Activated B cell treated with CpG ODN at 0.5 μM for 24 hours (primary cell): ENCODE measurements around the gene BCCIP. TPM values are rescaled to one million over a fixed set of nuclear protein-coding genes. Genes with fewer than 3 reads are reported as not detected.

ENCODE experiments used
- ATAC-seq: fragments of 200-7000 bp; cut with Tn5 transposase; one replicate; pipeline ENCODE4 v1.10.0; 2021; ENCODE audit warnings: low read depth, mild to moderate bottlenecking, moderate library complexity
- CTCF ChIA-PET: fragments of 350-600 bp; sonication (Branson Sonifier 250); formaldehyde crosslinking; loops from one replicate; lab custom pipeline; 2021; ENCODE audit warnings: antibody characterized with exemption; lab: Charles Lee
- POLR2A ChIA-PET: fragments of 350-600 bp; sonication (Branson Sonifier 250); formaldehyde crosslinking; loops from one replicate; lab custom pipeline; 2021; ENCODE audit warnings: antibody characterized with exemption; lab: Charles Lee
- DNase-seq: peaks from one replicate; pipeline ENCODE4 v3.0.0; 2022
- H3K27ac Mint-ChIP-seq: one replicate; pipeline ENCODE4 v1.8.0; 2020; ENCODE audit warnings: mixed read lengths
- H3K27me3 Mint-ChIP-seq: one replicate; pipeline ENCODE4 v1.8.0; 2021; ENCODE audit warnings: mixed read lengths
- H3K36me3 Mint-ChIP-seq: one replicate; pipeline ENCODE4 v1.8.0; 2021; ENCODE audit warnings: low read depth, mixed read lengths
- H3K4me1 Mint-ChIP-seq: one replicate; pipeline ENCODE4 v1.8.0; 2021; ENCODE audit warnings: mixed read lengths
- H3K4me3 Mint-ChIP-seq: one replicate; pipeline ENCODE4 v1.8.0; 2020; ENCODE audit warnings: mild to moderate bottlenecking, mixed read lengths
- H3K9me3 Mint-ChIP-seq: one replicate; pipeline ENCODE4 v1.8.0; 2020; ENCODE audit warnings: mixed read lengths
- intact Hi-C: fragments of 100-400 bp; cut with micrococcal nuclease; formaldehyde crosslinking; loops from one replicate; pipeline ENCODE4 v1.15.1; 2024
- total RNA-seq: library from RNA; stranded (reverse); gene quantifications from 2 replicates; pipeline ENCODE4 v1.2.3, GENCODE V29; 2022
- TF ChIP-seq, protein P1 (sequence below): fragments of 200-600 bp; IDR thresholded peaks from one replicate; pipeline ENCODE4 v1.8.0; 2022; ENCODE audit warnings: antibody characterized with exemption, mild to moderate bottlenecking

Gene BCCIP
- total RNA-seq, 1 donor from 2014 or later, result 63.6 TPM

DNA sequence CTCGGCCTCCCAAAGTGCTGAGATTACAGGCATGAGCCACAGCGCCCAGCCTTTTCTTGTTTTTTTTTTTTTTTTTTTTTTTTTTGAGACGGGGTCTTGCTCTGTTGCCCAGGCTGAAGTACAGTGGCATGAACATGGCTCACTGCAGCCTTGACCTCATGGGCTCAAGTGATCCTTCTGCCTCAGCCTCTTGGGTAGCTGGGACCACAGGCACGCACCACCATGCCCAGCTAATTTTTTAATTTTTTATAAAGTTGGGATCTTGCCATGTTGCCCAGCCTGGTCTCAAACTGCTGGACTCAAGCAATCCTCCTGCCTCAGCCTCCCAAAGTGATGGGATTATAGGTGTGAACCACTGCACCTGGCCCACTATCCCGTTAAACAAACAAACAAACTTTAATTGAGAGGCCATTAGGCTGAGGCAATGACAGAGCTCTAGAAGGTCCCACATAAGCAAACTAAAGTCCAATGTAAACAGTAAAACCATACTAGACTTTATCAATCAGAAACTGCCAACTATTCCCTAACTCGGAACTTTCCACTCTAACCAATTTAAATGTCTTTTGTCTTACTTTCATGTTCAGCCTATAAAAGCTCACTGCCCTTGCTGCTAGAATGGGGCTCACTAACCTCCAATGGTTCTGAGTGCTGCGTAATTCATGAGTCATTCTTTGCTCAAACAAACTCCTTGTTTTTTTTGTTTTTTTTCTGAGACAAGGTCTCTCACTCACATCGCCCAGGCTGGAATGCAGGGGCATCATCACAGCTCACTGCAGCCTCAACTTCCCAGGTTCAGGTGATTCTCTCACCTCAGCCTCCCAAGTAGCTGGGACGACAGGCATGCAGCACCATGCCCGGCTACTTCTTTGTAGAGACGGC lies 55.9 kb downstream of the BCCIP start:
- ChIA-PET CTCF (no interaction called here), POLR2A (no interaction called here)
- ATAC-seq (no peak), DNase-seq (no peak)
- Mint-ChIP-seq H3K27me3 (no peaks in the 10 kb centered on the region), H3K4me1 (no peaks in the 10 kb centered on the region), H3K4me3 (no peak overlapping the region), H3K27ac (no peak overlapping the region), H3K9me3 (peaks cover 7% of the 10 kb centered on the region), H3K36me3 (peaks cover 38% of the 10 kb centered on the region)
- TF ChIP-seq, protein P1, sequence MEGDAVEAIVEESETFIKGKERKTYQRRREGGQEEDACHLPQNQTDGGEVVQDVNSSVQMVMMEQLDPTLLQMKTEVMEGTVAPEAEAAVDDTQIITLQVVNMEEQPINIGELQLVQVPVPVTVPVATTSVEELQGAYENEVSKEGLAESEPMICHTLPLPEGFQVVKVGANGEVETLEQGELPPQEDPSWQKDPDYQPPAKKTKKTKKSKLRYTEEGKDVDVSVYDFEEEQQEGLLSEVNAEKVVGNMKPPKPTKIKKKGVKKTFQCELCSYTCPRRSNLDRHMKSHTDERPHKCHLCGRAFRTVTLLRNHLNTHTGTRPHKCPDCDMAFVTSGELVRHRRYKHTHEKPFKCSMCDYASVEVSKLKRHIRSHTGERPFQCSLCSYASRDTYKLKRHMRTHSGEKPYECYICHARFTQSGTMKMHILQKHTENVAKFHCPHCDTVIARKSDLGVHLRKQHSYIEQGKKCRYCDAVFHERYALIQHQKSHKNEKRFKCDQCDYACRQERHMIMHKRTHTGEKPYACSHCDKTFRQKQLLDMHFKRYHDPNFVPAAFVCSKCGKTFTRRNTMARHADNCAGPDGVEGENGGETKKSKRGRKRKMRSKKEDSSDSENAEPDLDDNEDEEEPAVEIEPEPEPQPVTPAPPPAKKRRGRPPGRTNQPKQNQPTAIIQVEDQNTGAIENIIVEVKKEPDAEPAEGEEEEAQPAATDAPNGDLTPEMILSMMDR, result no peak
- intact Hi-C loops, result no loop called here

DNA sequence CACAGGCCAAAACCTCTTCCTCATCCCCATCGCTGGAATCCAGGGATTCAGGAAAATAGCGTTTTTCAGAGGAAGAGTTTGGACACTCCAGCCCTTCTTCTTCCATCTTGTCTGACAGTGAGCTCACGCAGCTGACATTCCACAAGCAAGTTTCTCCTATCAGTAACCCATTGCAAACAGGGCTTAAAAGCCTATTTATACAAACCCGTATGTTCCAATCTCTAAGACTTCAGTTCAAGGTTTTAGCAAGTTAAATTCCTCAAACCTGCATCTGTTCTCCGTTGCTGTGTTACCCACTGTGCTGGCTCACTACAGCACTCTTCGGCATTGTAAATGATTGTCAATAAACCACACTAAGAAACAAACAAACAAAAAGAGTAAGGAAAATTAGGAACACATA lies 57.4 kb downstream of the BCCIP start:
- Mint-ChIP-seq H3K36me3 (peaks cover 30% of the 10 kb centered on the region), H3K4me1 (no peaks in the 10 kb centered on the region), H3K27ac (no peak overlapping the region), H3K9me3 (peaks cover 4% of the 10 kb centered on the region), H3K27me3 (no peaks in the 10 kb centered on the region), H3K4me3 (no peak overlapping the region)
- ChIA-PET CTCF (no interaction called here), POLR2A (no interaction called here)
- DNase-seq (no peak), ATAC-seq (no peak)
- TF ChIP-seq, protein P1, result no peak
- intact Hi-C loops, result no loop called here

DNA sequence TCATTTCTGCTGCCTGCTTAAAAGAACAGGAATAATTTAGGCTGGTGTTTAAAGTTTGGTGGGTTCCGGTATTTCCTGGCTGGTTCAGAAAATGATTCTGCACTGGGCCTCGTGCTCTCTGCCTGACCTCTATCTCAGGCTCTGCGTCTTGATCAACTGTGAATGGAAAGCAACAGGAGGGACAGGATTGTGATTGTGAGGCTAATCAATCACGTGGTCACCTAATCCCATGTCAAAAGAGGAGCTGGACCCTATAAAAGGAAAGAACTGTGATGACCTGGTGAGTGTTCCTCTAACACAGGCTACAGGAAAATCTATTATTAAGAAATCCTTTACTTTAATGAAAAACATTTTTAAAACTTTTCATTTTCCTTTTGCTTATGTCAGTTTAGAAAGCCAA lies 57.8 kb downstream of the BCCIP start, which contains the start of gene DHX32:
DHX32 (minus strand) TSS at position 101 of the 400 bp plus-strand sequence. CDS start 468 bp downstream, outside the sequence.
- H3K36me3 Mint-ChIP-seq, result peaks cover 26% of the 10 kb centered on the region
- ChIA-PET CTCF (no interaction called here), POLR2A (no interaction called here)
- TF ChIP-seq, protein P1, result no peak
- ATAC-seq (no peak), DNase-seq (no peak)
- no peak within 1 kb of the TSS for H3K4me3 Mint-ChIP-seq
- no peaks in the 10 kb centered on the region for H3K9me3 Mint-ChIP-seq
- no peak within 1 kb of the TSS for H3K27ac Mint-ChIP-seq
- intact Hi-C loops, result no loop called here
- H3K27me3 Mint-ChIP-seq, result no peaks in the 10 kb centered on the region
- H3K4me1 Mint-ChIP-seq, result no peaks in the 10 kb centered on the region

DNA sequence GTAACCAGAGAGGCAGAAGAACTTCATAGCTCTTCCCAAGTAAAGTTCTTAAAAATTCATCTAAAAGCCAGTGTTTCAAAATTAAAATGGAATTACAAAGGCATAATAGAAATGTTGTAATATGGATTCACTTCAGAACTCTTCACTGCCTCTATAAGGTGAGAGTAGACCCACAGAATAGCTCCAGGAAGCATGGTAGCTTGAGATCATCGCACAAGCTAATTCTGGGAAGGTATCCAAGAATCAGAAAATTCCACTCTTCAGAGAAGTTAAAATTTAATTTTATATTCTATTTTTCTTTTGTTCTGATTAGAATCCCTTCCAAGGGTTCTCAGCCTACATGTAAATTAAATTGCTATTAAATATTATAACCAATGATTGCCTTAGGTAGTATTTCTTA lies 59.2 kb downstream of the BCCIP start:
- intact Hi-C loops, result no loop called here
- H3K4me3 Mint-ChIP-seq, result no peak overlapping the region
- ATAC-seq, result no peak

DNA sequence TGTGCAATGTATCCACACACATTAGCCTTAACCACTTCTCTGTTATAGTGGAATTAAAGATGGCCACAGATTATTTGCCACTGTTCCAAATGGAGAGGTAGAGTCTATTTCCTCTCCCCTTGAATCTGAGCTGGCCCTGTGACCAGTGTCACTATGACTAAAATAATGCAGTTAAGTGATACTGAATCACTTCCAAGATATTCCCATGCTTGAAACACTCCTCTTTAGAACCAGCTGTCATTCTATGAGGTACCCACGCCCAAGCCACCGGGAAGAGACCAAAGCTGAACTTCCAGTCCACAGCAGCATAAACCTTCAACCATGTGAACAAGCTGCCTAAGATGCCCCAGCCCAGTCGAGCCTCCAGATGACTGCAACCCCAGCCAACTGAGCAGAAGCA lies 59.9 kb downstream of the BCCIP start:
- POLR2A ChIA-PET, result no interaction called here
- H3K27me3 Mint-ChIP-seq, result no peaks in the 10 kb centered on the region
- CTCF ChIA-PET, result no interaction called here

More for the DNA sequence above, 59.2 kb downstream of the BCCIP start:
- CTCF ChIA-PET, result no interaction called here
- Mint-ChIP-seq H3K9me3 (no peaks in the 10 kb centered on the region), H3K36me3 (peaks cover 16% of the 10 kb centered on the region), H3K27ac (no peak overlapping the region), H3K4me1 (no peaks in the 10 kb centered on the region), H3K27me3 (no peaks in the 10 kb centered on the region)
- POLR2A ChIA-PET, result no interaction called here
- TF ChIP-seq, protein P1, result no peak
- no peak for DNase-seq

More for the DNA sequence above, 59.9 kb downstream of the BCCIP start:
- intact Hi-C loops, result no loop called here
- Mint-ChIP-seq H3K27ac (no peak overlapping the region), H3K9me3 (no peaks in the 10 kb centered on the region), H3K4me1 (no peaks in the 10 kb centered on the region), H3K36me3 (peaks cover 12% of the 10 kb centered on the region), H3K4me3 (no peak overlapping the region)
- ATAC-seq (no peak), DNase-seq (no peak)
- TF ChIP-seq, protein P1, result no peak

Other genes starting within 250 kb of the BCCIP start
- gene TEX36, start 140.4 kb upstream of the BCCIP start, total RNA-seq, result not detected in 2 replicates
- 41.6 and 52.7 TPM in 2 replicates for gene EDRF1, start 103.8 kb upstream of the BCCIP start, total RNA-seq
- 0.10 and 0.35 TPM in 2 replicates for gene MMP21, start 47.7 kb upstream of the BCCIP start, total RNA-seq
- gene UROS, start 288 bp upstream of the BCCIP start, total RNA-seq, result 34.1 and 34.9 TPM in 2 replicates
- gene DHX32, start 57.7 kb downstream of the BCCIP start, total RNA-seq, result 15.5 and 16.4 TPM in 2 replicates
- gene FANK1, start 73.0 kb downstream of the BCCIP start, total RNA-seq, result 0.20 and 0.42 TPM in 2 replicates